H9 (cell line): ENCODE data around the gene FAM219A. TPM values are rescaled to one million over a fixed set of nuclear protein-coding genes. Genes with fewer than 3 reads are reported as not detected.

Source experiments
- DNase-seq: peaks from one replicate; pipeline ENCODE4 v3.0.0-alpha.2; 2017
- H2AFZ ChIP-seq: one replicate; pipeline ENCODE4 v1.6.1; 2013; ENCODE audit warnings: mild to moderate bottlenecking, low read length, control low read depth, moderate library complexity
- H2AK5ac ChIP-seq: 2 replicates; pipeline ENCODE4 v1.6.1; 2013; ENCODE audit warnings: low read length, control low read depth, mixed read lengths; ENCODE audit not compliant: insufficient read length
- H2BK120ac ChIP-seq: one replicate; pipeline ENCODE4 v1.6.1; 2013; ENCODE audit warnings: low read depth, mild to moderate bottlenecking, low read length, control low read depth, inconsistent platforms; ENCODE audit not compliant: poor library complexity, severe bottlenecking
- H2BK12ac ChIP-seq: 2 replicates; pipeline ENCODE4 v1.6.1; 2013; ENCODE audit warnings: low read length, control low read depth, mixed read lengths, low read depth; ENCODE audit not compliant: insufficient read length
- H2BK15ac ChIP-seq: 2 replicates; pipeline ENCODE4 v1.6.1; 2013; ENCODE audit warnings: low read depth, low read length, control low read depth
- H2BK20ac ChIP-seq: one replicate; pipeline ENCODE4 v1.6.1; 2013; ENCODE audit warnings: low read depth, mild to moderate bottlenecking, low read length, control low read depth, inconsistent platforms; ENCODE audit not compliant: poor library complexity, severe bottlenecking
- H2BK5ac ChIP-seq: 2 replicates; pipeline ENCODE4 v1.6.1; 2013; ENCODE audit warnings: low read length, control low read depth, mixed read lengths; ENCODE audit not compliant: insufficient read length
- H3K14ac ChIP-seq: 2 replicates; pipeline ENCODE4 v1.6.1; 2013; ENCODE audit warnings: low read length, control low read depth; ENCODE audit not compliant: insufficient read depth
- H3K18ac ChIP-seq: 2 replicates; pipeline ENCODE4 v1.6.1; 2013; ENCODE audit warnings: low read depth, mild to moderate bottlenecking, mixed read lengths, low read length, control low read depth; ENCODE audit not compliant: insufficient read length
- H3K23ac ChIP-seq: 2 replicates; pipeline ENCODE4 v1.6.1; 2013; ENCODE audit warnings: low read length, control low read depth, mixed read lengths, low read depth; ENCODE audit not compliant: insufficient read length
- H3K23me2 ChIP-seq: 2 replicates; pipeline ENCODE4 v1.6.1; 2013; ENCODE audit warnings: low read depth, mild to moderate bottlenecking, mixed read lengths, low read length, control low read depth; ENCODE audit not compliant: insufficient read length, poor library complexity, severe bottlenecking
- H3K27ac ChIP-seq: 2 replicates; pipeline ENCODE4 v1.5.1; 2013; ENCODE audit warnings: low read length, control low read depth, mixed read lengths, low read depth; ENCODE audit not compliant: insufficient read length
- H3K27me3 ChIP-seq: 2 replicates; pipeline ENCODE4 v1.6.1; 2013; ENCODE audit warnings: low read length, control low read depth, inconsistent platforms; ENCODE audit not compliant: insufficient read depth
- H3K4ac ChIP-seq: 2 replicates; pipeline ENCODE4 v1.6.1; 2013; ENCODE audit warnings: low read depth, mild to moderate bottlenecking, control low read depth, inconsistent platforms, low read length, moderate library complexity
- H3K4me1 ChIP-seq: 2 replicates; pipeline ENCODE4 v1.6.1; 2013; ENCODE audit warnings: low read length, control low read depth, inconsistent platforms; ENCODE audit not compliant: insufficient read depth
- H3K4me2 ChIP-seq: 2 replicates; pipeline ENCODE4 v1.6.1; 2013; ENCODE audit warnings: low read length, control low read depth, mixed read lengths; ENCODE audit not compliant: insufficient read length, insufficient read depth
- H3K56ac ChIP-seq: 2 replicates; pipeline ENCODE4 v1.6.1; 2013; ENCODE audit warnings: low read depth, mild to moderate bottlenecking, mixed read lengths, low read length, control low read depth; ENCODE audit not compliant: insufficient read length
- H3K79me1 ChIP-seq: 2 replicates; pipeline ENCODE4 v1.6.1; 2013; ENCODE audit warnings: low read depth, mild to moderate bottlenecking, moderate library complexity, low read length, control low read depth, inconsistent platforms; ENCODE audit not compliant: insufficient read depth, poor library complexity, severe bottlenecking
- H3K79me2 ChIP-seq: 2 replicates; pipeline ENCODE4 v1.6.1; 2013; ENCODE audit warnings: low read length, control low read depth, inconsistent platforms; ENCODE audit not compliant: insufficient read depth
- H3K9ac ChIP-seq: 2 replicates; pipeline ENCODE4 v1.6.1; 2013; ENCODE audit warnings: low read length, control low read depth, mixed read lengths; ENCODE audit not compliant: insufficient read length; ENCODE audit errors: extremely low read depth
- H3K9me3 ChIP-seq: one replicate; pipeline ENCODE4 v1.6.1; 2013; ENCODE audit warnings: low read depth, low read length, inconsistent platforms; ENCODE audit not compliant: control insufficient read depth
- H3T11ph ChIP-seq: one replicate; pipeline ENCODE4 v1.6.1; 2013; ENCODE audit warnings: mild to moderate bottlenecking, low read length, control low read depth, inconsistent platforms
- H4K20me1 ChIP-seq: one replicate; pipeline ENCODE4 v1.6.1; 2013; ENCODE audit not compliant: control insufficient read depth, insufficient read length, insufficient read depth
- H4K5ac ChIP-seq: 2 replicates; pipeline ENCODE4 v1.6.1; 2013; ENCODE audit warnings: low read depth, mild to moderate bottlenecking, mixed read lengths, low read length, control low read depth; ENCODE audit not compliant: insufficient read length
- H4K8ac ChIP-seq: replicated peaks from 2 replicates; pipeline ENCODE4 v1.6.1; 2013; ENCODE audit warnings: low read length, control low read depth, mixed read lengths, low read depth; ENCODE audit not compliant: insufficient read length
- H4K91ac ChIP-seq: 2 replicates; pipeline ENCODE4 v1.6.1; 2013; ENCODE audit warnings: low read depth, mild to moderate bottlenecking, moderate library complexity, mixed read lengths, low read length, control low read depth; ENCODE audit not compliant: insufficient read length
- H3K27ac Mint-ChIP-seq, 3 experiments: 2 replicates in 2 of 3; 3 replicates in 1 of 3; pipeline ENCODE4 v1.8.0; 2020 to 2021; ENCODE audit warnings: mixed read lengths in 3 of 3, mild to moderate bottlenecking in 1 of 3, moderate library complexity in 1 of 3
- H3K27me3 Mint-ChIP-seq: 2 replicates; pipeline ENCODE4 v1.8.0; 2021; ENCODE audit warnings: low read depth, mild to moderate bottlenecking, moderate library complexity, mixed read lengths
- H3K36me3 Mint-ChIP-seq, 3 experiments: 2 replicates in 2 of 3; 3 replicates in 1 of 3; pipeline ENCODE4 v1.8.0; 2020 to 2021; ENCODE audit warnings: low read depth in 3 of 3, mixed read lengths in 3 of 3; ENCODE audit not compliant: insufficient read depth in 1 of 3
- H3K4me1 Mint-ChIP-seq, 2 experiments: 2 replicates each; pipeline ENCODE4 v1.8.0; 2020; ENCODE audit warnings: mixed read lengths in 2 of 2
- H3K4me3 Mint-ChIP-seq, 2 experiments: 2 replicates in 1 of 2; 3 replicates in 1 of 2; pipeline ENCODE4 v1.8.0; 2020 to 2021; ENCODE audit warnings: mild to moderate bottlenecking in 2 of 2, mixed read lengths in 2 of 2, moderate library complexity in 1 of 2
- H3K9me3 Mint-ChIP-seq, 2 experiments: 2 replicates in 1 of 2; 3 replicates in 1 of 2; pipeline ENCODE4 v1.8.0; 2020; ENCODE audit warnings: mild to moderate bottlenecking in 2 of 2, mixed read lengths in 2 of 2, moderate library complexity in 1 of 2
- WGBS: extraction: QIAGEN DNeasy Blood & Tissue Kit; methylation state at CpG from one replicate; pipeline ENCODE4 v1.1.7; 2013; ENCODE audit warnings: missing lambda C conversion rate, low lambda C conversion rate, mixed read lengths; ENCODE audit not compliant: insufficient read length; ENCODE audit errors: extremely low coverage; 5-methylcytosine and 5-hydroxymethylcytosine counted together
- total RNA-seq: library from RNA; stranded (reverse); gene quantifications from 2 replicates; pipeline ENCODE4 v1.2.1, GENCODE V29; 2021
- TF ChIP-seq, protein P1 (sequence below): fragments of 200-600 bp; sonication (generic); conservative IDR thresholded peaks from 3 replicates; pipeline ENCODE4 v1.8.0; 2021; ENCODE audit warnings: antibody characterized with exemption, mild to moderate bottlenecking

The FAM219A gene
- total RNA-seq, 1 experiment from 2014 or later = 16.7 TPM

DNA sequence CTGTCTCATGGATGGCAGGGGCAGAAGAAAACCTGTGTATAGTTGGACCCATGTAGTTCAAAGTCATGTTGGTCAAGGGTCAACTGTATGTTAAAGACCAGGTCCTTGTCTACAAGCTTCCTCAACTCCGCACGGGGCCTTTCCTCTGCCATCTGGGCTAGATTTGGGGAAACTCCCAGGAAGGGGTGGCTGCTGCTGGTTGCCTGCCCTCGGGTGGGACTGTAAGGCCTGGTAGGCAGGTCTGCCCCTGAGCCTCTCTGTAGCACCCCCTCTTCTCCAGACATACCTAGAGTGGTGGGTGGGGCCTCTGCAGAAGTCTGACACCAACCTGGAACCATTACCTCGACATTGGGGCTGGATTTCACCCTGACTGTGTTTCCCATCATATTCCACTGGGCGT lies 49.2 kb upstream of the FAM219A start:
- Histone ChIP-seq H2AFZ (no peak overlapping the region), H3K27ac (no peak overlapping the region), H3K27me3 (no peaks in the 10 kb centered on the region), H4K5ac (no peak overlapping the region), H3K9me3 (no peaks in the 10 kb centered on the region), H3K79me1 (no peaks in the 10 kb centered on the region), H2BK5ac (no peak overlapping the region), H4K91ac (no peak overlapping the region), H2AK5ac (no peak overlapping the region), H3K56ac (no peak overlapping the region), H2BK120ac (no peak overlapping the region), H4K20me1 (no peaks in the 10 kb centered on the region), H3T11ph (no peak overlapping the region), H3K14ac (no peak overlapping the region), H2BK20ac (no peak overlapping the region), H3K9ac (no peak overlapping the region), H3K4me1 (peaks cover 7% of the 10 kb centered on the region; the same call in 1 of the 2 replicates), H3K4me2 (no peak overlapping the region), H2BK15ac (no peak overlapping the region), H3K23me2 (no peaks in the 10 kb centered on the region), H3K23ac (no peak overlapping the region), H3K79me2 (no peaks in the 10 kb centered on the region), H2BK12ac (no peak overlapping the region), H3K4ac (no peak overlapping the region), H4K8ac (no peak overlapping the region), H3K18ac (no peak overlapping the region)
- DNase-seq = no peak
- TF ChIP-seq, protein P1, sequence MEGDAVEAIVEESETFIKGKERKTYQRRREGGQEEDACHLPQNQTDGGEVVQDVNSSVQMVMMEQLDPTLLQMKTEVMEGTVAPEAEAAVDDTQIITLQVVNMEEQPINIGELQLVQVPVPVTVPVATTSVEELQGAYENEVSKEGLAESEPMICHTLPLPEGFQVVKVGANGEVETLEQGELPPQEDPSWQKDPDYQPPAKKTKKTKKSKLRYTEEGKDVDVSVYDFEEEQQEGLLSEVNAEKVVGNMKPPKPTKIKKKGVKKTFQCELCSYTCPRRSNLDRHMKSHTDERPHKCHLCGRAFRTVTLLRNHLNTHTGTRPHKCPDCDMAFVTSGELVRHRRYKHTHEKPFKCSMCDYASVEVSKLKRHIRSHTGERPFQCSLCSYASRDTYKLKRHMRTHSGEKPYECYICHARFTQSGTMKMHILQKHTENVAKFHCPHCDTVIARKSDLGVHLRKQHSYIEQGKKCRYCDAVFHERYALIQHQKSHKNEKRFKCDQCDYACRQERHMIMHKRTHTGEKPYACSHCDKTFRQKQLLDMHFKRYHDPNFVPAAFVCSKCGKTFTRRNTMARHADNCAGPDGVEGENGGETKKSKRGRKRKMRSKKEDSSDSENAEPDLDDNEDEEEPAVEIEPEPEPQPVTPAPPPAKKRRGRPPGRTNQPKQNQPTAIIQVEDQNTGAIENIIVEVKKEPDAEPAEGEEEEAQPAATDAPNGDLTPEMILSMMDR = no peak
- WGBS = no CpG with 5 or more reads among the region's 5 CpGs
- Mint-ChIP-seq H3K4me1 (peaks cover 22 to 33% of the 10 kb centered on the region in 2 experiments), H3K27ac (no peak overlapping the region), H3K36me3 (no peaks in the 10 kb centered on the region), H3K4me3 (no peak overlapping the region), H3K9me3 (no peaks in the 10 kb centered on the region), H3K27me3 (peaks cover 3% of the 10 kb centered on the region; the same call in 1 of the 2 replicates)
